Measurements from ENCODE around the gene SCARF2.
"Not testable (repeated sequence)": the region's sequence is repeated elsewhere in the genome, so short reads cannot be mapped to it uniquely, and the experiment has no call there.

Gene SCARF2

GRCh38 chr22:20437613-20438426 is at the start of gene SCARF2:
Gene SCARF2 (minus strand): TSS chr22:20437825. CDS start chr22:20437754, 71 bp downstream.
- peak; percentile 65 for DNase-seq

- no peak for DNase-seq
These were observed 48.6 kb upstream of the SCARF2 start for GRCh38 chr22:20486229-20486628.

- no peak for DNase-seq
These were observed 47.5 kb upstream of the SCARF2 start for GRCh38 chr22:20484948-20485683.

- no peak for DNase-seq
These were observed 46.1 kb upstream of the SCARF2 start for GRCh38 chr22:20483771-20484170.

GRCh38 chr22:20483143-20483506 is 45.5 kb upstream of the SCARF2 start:
- not testable (repeated sequence) for DNase-seq

GRCh38 chr22:20479612-20480196 is 42.1 kb upstream of the SCARF2 start:
- no peak for DNase-seq

- not testable (repeated sequence) for DNase-seq
These were observed 40.4 kb upstream of the SCARF2 start for GRCh38 chr22:20478059-20478458.

GRCh38 chr22:20475569-20475968 is 37.9 kb upstream of the SCARF2 start:
- not testable (repeated sequence) for DNase-seq

- DNase-seq: no peak
These were observed 37.5 kb upstream of the SCARF2 start for GRCh38 chr22:20475115-20475436.

- no peak for DNase-seq
These were observed 35.2 kb upstream of the SCARF2 start for GRCh38 chr22:20472629-20473442.

- DNase-seq: no peak
These were observed 33.7 kb upstream of the SCARF2 start for GRCh38 chr22:20471126-20471833.

GRCh38 chr22:20470525-20470924 is 32.9 kb upstream of the SCARF2 start:
- not testable (repeated sequence) for DNase-seq

GRCh38 chr22:20469110-20469868 is 31.7 kb upstream of the SCARF2 start:
- DNase-seq: no peak

- no peak for DNase-seq
These were observed 29.2 kb upstream of the SCARF2 start for GRCh38 chr22:20466659-20467379.

GRCh38 chr22:20465759-20466077 is 28.1 kb upstream of the SCARF2 start:
- no peak for DNase-seq

GRCh38 chr22:20464912-20465758 is 27.5 kb upstream of the SCARF2 start:
- DNase-seq: no peak

GRCh38 chr22:20464096-20464614 is 26.5 kb upstream of the SCARF2 start:
- no peak for DNase-seq

GRCh38 chr22:20463324-20464095 is 25.9 kb upstream of the SCARF2 start:
- DNase-seq: no peak

GRCh38 chr22:20459862-20460261 is 22.2 kb upstream of the SCARF2 start:
- no peak for DNase-seq
